SK-N-SH (cell line): ENCODE data around the gene SEMA4D.

Experiments used
- EP300 ChIP-seq, 2 experiments: IDR thresholded peaks; 2 replicates each; pipeline versions ENCODE4 v1.4.0 to v1.6.1; 2012; ENCODE audit warnings: borderline replicate concordance in 1 of 2, low read depth in 1 of 2, low read length in 1 of 2
- EZH2phosphoT487 ChIP-seq: fragments of 200-600 bp; sonication (generic); IDR thresholded peaks from 2 replicates; pipeline ENCODE4 v1.6.1; 2017; ENCODE audit warnings: low read depth, mixed run types, mild to moderate bottlenecking, antibody characterized with exemption, moderate library complexity, borderline replicate concordance
- NFIC ChIP-seq: IDR thresholded peaks from 2 replicates; pipeline ENCODE4 v1.4.0; 2012; ENCODE audit warnings: borderline replicate concordance
- NRF1 ChIP-seq: IDR thresholded peaks from 2 replicates; pipeline ENCODE4 v1.6.1; 2012; ENCODE audit warnings: low read depth, mild to moderate bottlenecking, low read length
- POLR2AphosphoS5 ChIP-seq: IDR thresholded peaks from 2 replicates; pipeline ENCODE4 v1.6.1; 2012; ENCODE audit warnings: low read depth, low read length
- RCOR1 ChIP-seq: fragments of 150-350 bp; IDR thresholded peaks from 2 replicates; pipeline ENCODE4 v1.6.1; 2017; ENCODE audit warnings: antibody characterized with exemption, low read length
- RFX5 ChIP-seq: IDR thresholded peaks from 2 replicates; pipeline ENCODE4 v1.6.1; 2012; ENCODE audit warnings: mild to moderate bottlenecking, improper control_type of control experiment, low read length
- SIN3A ChIP-seq: IDR thresholded peaks from 2 replicates; pipeline ENCODE4 v1.6.1; 2012; ENCODE audit warnings: low read depth, mild to moderate bottlenecking, low read length, moderate library complexity, borderline replicate concordance
- TAF1 ChIP-seq: IDR thresholded peaks from 2 replicates; pipeline ENCODE4 v1.6.1; 2012; ENCODE audit warnings: low read depth, mild to moderate bottlenecking, low read length, moderate library complexity, borderline replicate concordance
- TCF12 ChIP-seq: IDR thresholded peaks from 2 replicates; pipeline ENCODE4 v1.4.0; 2012
- TF ChIP-seq, protein P1 (sequence below): fragments of 200-600 bp; sonication (generic); IDR thresholded peaks from 2 replicates; pipeline ENCODE4 v1.6.1; 2017; ENCODE audit warnings: antibody characterized with exemption, mild to moderate bottlenecking, moderate library complexity
- TF ChIP-seq, protein P2 (sequence below): fragments of 150-350 bp; IDR thresholded peaks from 2 replicates; pipeline ENCODE4 v1.6.1; 2017; ENCODE audit warnings: antibody characterized with exemption, low read length, low read depth, borderline replicate concordance
- TF ChIP-seq, protein P3 (sequence below): fragments of 150-350 bp; IDR thresholded peaks from 2 replicates; pipeline ENCODE4 v1.6.1; 2016; ENCODE audit warnings: mild to moderate bottlenecking, low read depth, low read length

DNA sequence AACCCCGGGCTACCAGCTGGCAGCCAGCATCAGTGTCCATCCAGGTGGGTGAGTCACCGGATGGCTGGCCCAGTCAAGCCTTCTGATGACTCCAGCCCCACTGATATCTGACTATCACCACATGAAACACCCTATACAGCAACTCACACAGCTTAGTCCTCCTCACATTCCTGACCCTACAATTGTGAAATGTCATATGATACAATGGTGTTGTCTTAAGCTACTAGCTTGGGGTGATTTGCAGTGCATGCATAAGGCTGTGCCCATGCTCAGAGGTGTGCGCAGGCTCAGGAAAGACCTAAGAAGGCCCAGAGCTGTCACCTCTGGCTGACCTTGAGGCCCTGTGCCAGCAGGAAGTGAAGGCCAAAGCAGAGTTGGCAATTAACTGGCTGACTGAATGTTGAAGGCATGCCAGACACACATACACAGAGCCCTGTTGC, 21.5 kb upstream of the SEMA4D start:
- TF ChIP-seq TCF12 = no peak
- TF ChIP-seq SIN3A = no peak
- no peak for TF ChIP-seq RCOR1
- TF ChIP-seq, protein P1, sequence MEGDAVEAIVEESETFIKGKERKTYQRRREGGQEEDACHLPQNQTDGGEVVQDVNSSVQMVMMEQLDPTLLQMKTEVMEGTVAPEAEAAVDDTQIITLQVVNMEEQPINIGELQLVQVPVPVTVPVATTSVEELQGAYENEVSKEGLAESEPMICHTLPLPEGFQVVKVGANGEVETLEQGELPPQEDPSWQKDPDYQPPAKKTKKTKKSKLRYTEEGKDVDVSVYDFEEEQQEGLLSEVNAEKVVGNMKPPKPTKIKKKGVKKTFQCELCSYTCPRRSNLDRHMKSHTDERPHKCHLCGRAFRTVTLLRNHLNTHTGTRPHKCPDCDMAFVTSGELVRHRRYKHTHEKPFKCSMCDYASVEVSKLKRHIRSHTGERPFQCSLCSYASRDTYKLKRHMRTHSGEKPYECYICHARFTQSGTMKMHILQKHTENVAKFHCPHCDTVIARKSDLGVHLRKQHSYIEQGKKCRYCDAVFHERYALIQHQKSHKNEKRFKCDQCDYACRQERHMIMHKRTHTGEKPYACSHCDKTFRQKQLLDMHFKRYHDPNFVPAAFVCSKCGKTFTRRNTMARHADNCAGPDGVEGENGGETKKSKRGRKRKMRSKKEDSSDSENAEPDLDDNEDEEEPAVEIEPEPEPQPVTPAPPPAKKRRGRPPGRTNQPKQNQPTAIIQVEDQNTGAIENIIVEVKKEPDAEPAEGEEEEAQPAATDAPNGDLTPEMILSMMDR = no peak
- TF ChIP-seq POLR2AphosphoS5 = no peak
- no peak for TF ChIP-seq TAF1
- TF ChIP-seq, protein P2, sequence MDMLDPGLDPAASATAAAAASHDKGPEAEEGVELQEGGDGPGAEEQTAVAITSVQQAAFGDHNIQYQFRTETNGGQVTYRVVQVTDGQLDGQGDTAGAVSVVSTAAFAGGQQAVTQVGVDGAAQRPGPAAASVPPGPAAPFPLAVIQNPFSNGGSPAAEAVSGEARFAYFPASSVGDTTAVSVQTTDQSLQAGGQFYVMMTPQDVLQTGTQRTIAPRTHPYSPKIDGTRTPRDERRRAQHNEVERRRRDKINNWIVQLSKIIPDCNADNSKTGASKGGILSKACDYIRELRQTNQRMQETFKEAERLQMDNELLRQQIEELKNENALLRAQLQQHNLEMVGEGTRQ = no peak
- no peak for TF ChIP-seq EP300 (IDR thresholded peaks at IDR 0.05; ENCODE audit: borderline replicate concordance in 1 of 2, low read depth in 1 of 2, low read length in 1 of 2)
- no peak for TF ChIP-seq EZH2phosphoT487
- TF ChIP-seq NFIC = 0 out of 2 replicates have a peak, but pooled peaks have one; percentile 21
- TF ChIP-seq NRF1 = no peak
- TF ChIP-seq RFX5 = no peak
- TF ChIP-seq, protein P3, sequence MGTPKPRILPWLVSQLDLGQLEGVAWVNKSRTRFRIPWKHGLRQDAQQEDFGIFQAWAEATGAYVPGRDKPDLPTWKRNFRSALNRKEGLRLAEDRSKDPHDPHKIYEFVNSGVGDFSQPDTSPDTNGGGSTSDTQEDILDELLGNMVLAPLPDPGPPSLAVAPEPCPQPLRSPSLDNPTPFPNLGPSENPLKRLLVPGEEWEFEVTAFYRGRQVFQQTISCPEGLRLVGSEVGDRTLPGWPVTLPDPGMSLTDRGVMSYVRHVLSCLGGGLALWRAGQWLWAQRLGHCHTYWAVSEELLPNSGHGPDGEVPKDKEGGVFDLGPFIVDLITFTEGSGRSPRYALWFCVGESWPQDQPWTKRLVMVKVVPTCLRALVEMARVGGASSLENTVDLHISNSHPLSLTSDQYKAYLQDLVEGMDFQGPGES = no peak
